OCI-LY3 (cell line): Measurements from ENCODE around the gene PDE7B.

Experiments
- H2AFZ ChIP-seq: fragments of 200-600, 300-600 bp; shearing (Covaris generic); 2 replicates; pipeline ENCODE4 v1.6.0; 2014; ENCODE audit warnings: antibody characterized with exemption, low read depth, low read length
- H3K27ac ChIP-seq: fragments of 200-600, 300-600 bp; sonication (generic); 2 replicates; pipeline ENCODE4 v1.5.1; 2014; ENCODE audit warnings: mild to moderate bottlenecking, low read length, moderate library complexity, mixed read lengths
- H3K27me3 ChIP-seq: fragments of 200-600, 300-600 bp; sonication (generic); 2 replicates; pipeline ENCODE4 v1.6.1; 2014; ENCODE audit warnings: low read depth, low read length, mixed read lengths
- H3K36me3 ChIP-seq: fragments of 200-600, 300-600 bp; sonication (generic); replicated peaks from 2 replicates; pipeline ENCODE3; 2014; ENCODE audit warnings: low read depth, low read length, mixed read lengths
- H3K4me1 ChIP-seq: fragments of 300-600, 200-600 bp; sonication (generic); 2 replicates; pipeline ENCODE4 v1.6.1; 2014; ENCODE audit warnings: low read length, mixed read lengths
- H3K4me2 ChIP-seq: fragments of 200-600, 300-600 bp; sonication (generic); 2 replicates; pipeline ENCODE4 v1.6.1; 2014; ENCODE audit warnings: low read length, mixed read lengths
- H3K4me3 ChIP-seq: fragments of 300-600, 200-600 bp; sonication (generic); 2 replicates; pipeline ENCODE4 v1.5.1; 2014; ENCODE audit warnings: antibody characterized with exemption, mild to moderate bottlenecking, low read length, moderate library complexity
- H3K79me2 ChIP-seq: fragments of 300-600, 200-600 bp; shearing (Covaris generic); 2 replicates; pipeline ENCODE4 v1.6.1; 2014; ENCODE audit warnings: mild to moderate bottlenecking, low read length, mixed read lengths
- H3K9ac ChIP-seq: fragments of 300-600, 200-600 bp; shearing (Covaris generic); 2 replicates; pipeline ENCODE4 v1.6.0; 2014; ENCODE audit warnings: mild to moderate bottlenecking, low read length, moderate library complexity
- H3K9me3 ChIP-seq: fragments of 200-600, 300-600 bp; shearing (Covaris generic); 2 replicates; pipeline ENCODE4 v1.6.1; 2014; ENCODE audit warnings: low read length, mixed read lengths; ENCODE audit not compliant: insufficient read depth
- H4K20me1 ChIP-seq: fragments of 200-600, 300-600 bp; sonication (generic); 2 replicates; pipeline ENCODE4 v1.6.1; 2016; ENCODE audit warnings: low read length, mixed read lengths; ENCODE audit not compliant: insufficient read depth
- EZH2phosphoT487 ChIP-seq: fragments of 200-600 bp; shearing (Covaris generic); IDR thresholded peaks from 2 replicates; pipeline ENCODE4 v1.6.1; 2018; ENCODE audit warnings: antibody characterized with exemption, mixed run types, low read depth
- TF ChIP-seq, protein P1 (sequence below): fragments of 200-600, 300-600 bp; sonication (generic); IDR thresholded peaks from 2 replicates; pipeline ENCODE4 v1.5.1; 2014; ENCODE audit warnings: antibody characterized with exemption, low read length, low read depth

The PDE7B gene

DNA sequence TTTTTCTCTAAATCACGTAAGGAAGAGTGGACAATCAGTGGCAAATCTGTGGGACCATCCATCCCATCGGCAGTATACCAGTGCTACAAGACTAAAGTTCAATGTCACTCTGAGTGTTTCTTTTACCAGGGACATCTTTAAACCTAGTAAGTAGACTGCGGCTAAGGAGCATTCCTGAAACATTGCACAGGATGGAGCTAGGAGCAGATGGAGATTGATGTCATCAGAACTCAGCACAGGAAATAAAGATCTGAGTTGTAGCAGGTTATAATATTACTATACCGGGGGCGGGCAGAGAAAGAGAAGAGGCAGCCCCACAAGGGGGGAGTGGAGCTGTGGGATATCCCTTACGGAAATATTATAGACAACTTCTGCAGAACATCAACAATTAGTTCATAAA lies 236.5 kb downstream of the PDE7B start:
- no peak overlapping the region for H3K27ac ChIP-seq
- no peaks in the 10 kb centered on the region for H3K9me3 ChIP-seq
- no peak overlapping the region for H3K4me3 ChIP-seq
- H4K20me1 ChIP-seq: no peaks in the 10 kb centered on the region
- no peak for TF ChIP-seq EZH2phosphoT487
- TF ChIP-seq, protein P1, sequence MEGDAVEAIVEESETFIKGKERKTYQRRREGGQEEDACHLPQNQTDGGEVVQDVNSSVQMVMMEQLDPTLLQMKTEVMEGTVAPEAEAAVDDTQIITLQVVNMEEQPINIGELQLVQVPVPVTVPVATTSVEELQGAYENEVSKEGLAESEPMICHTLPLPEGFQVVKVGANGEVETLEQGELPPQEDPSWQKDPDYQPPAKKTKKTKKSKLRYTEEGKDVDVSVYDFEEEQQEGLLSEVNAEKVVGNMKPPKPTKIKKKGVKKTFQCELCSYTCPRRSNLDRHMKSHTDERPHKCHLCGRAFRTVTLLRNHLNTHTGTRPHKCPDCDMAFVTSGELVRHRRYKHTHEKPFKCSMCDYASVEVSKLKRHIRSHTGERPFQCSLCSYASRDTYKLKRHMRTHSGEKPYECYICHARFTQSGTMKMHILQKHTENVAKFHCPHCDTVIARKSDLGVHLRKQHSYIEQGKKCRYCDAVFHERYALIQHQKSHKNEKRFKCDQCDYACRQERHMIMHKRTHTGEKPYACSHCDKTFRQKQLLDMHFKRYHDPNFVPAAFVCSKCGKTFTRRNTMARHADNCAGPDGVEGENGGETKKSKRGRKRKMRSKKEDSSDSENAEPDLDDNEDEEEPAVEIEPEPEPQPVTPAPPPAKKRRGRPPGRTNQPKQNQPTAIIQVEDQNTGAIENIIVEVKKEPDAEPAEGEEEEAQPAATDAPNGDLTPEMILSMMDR: no peak
- H3K4me1 ChIP-seq: no peaks in the 10 kb centered on the region
- no peak overlapping the region for H3K4me2 ChIP-seq
- H3K9ac ChIP-seq: no peak overlapping the region
- H3K36me3 ChIP-seq: no peaks in the 10 kb centered on the region
- no peaks in the 10 kb centered on the region for H3K79me2 ChIP-seq
- no peaks in the 10 kb centered on the region for H3K27me3 ChIP-seq
- no peak overlapping the region for H2AFZ ChIP-seq

DNA sequence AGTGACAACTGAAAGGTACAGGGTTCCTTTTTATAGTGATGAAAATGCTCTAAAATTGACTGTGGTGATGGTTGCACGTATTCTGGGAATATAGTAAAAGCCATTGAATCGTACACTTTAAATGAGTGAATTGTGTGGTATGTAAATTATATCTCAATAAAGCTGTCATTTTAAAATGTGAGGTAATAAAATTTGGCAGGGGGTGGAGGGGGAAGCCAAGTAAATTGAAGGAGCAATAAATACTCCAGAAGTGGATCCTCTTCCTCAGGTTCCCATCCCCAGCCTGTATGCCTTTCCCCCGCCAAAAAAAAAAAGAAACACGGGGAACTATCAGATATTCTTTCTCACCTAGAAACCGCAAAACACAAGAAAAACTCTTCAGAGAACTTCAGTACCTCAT lies 237.2 kb downstream of the PDE7B start:
- Histone ChIP-seq H4K20me1 (no peaks in the 10 kb centered on the region), H3K36me3 (no peaks in the 10 kb centered on the region), H3K9me3 (no peaks in the 10 kb centered on the region), H3K9ac (no peak overlapping the region), H2AFZ (no peak overlapping the region), H3K79me2 (no peaks in the 10 kb centered on the region), H3K27me3 (no peaks in the 10 kb centered on the region), H3K27ac (no peak overlapping the region), H3K4me1 (no peaks in the 10 kb centered on the region), H3K4me3 (no peak overlapping the region), H3K4me2 (no peak overlapping the region)
- TF ChIP-seq, protein P1: no peak
- no peak for TF ChIP-seq EZH2phosphoT487

DNA sequence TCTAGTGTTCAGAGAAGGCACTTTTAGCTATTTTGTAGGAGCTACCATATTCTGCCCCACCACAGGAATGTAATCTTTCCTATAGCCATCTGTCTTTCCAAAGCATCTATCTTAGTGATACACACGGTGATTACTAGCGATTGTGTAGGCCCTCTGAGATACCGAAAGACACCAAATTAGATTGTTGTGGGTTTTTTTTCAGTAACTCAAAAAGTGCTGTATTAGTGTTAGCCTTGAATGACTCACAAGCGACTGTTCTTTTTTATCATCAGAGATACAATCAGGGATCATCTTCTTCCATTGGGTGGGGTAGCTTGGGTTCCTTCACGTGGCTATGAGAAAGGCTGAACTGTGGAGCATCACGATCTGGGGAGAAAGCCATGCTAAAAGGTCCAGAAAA lies 238.4 kb downstream of the PDE7B start:
- no peak overlapping the region for H3K9ac ChIP-seq
- no peaks in the 10 kb centered on the region for H3K9me3 ChIP-seq
- no peaks in the 10 kb centered on the region for H4K20me1 ChIP-seq
- TF ChIP-seq, protein P1: no peak
- no peak for TF ChIP-seq EZH2phosphoT487
- H3K27me3 ChIP-seq: no peaks in the 10 kb centered on the region
- no peaks in the 10 kb centered on the region for H3K36me3 ChIP-seq
- H3K4me1 ChIP-seq: no peaks in the 10 kb centered on the region
- H3K4me2 ChIP-seq: no peak overlapping the region
- no peak overlapping the region for H3K4me3 ChIP-seq
- H3K27ac ChIP-seq: no peak overlapping the region
- no peak overlapping the region for H2AFZ ChIP-seq
- H3K79me2 ChIP-seq: no peaks in the 10 kb centered on the region

DNA sequence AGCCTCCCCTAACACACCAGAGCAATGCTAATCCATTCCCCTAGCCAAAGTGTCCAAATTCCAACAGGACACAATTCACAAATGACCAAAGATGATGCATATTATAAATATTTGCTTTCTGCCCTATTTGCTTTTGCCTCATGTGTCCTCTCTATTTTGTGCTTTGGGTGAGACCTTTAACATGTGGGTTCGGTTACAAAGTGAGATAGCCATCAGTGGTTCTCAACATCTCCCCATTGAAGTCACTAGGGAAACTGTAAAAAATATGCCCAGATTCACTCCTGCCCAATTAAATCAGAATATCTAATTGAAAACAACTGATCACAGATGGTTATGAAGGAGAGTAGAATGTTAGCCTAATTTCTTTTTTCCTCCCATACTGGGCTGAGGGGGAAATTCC lies 239.4 kb downstream of the PDE7B start:
- H3K9me3 ChIP-seq: no peaks in the 10 kb centered on the region
- no peak overlapping the region for H3K4me2 ChIP-seq
- TF ChIP-seq, protein P1: no peak
- no peak for TF ChIP-seq EZH2phosphoT487
- H4K20me1 ChIP-seq: no peaks in the 10 kb centered on the region
- H3K27ac ChIP-seq: no peak overlapping the region
- H3K4me1 ChIP-seq: no peaks in the 10 kb centered on the region
- H2AFZ ChIP-seq: no peak overlapping the region
- H3K79me2 ChIP-seq: no peaks in the 10 kb centered on the region
- H3K36me3 ChIP-seq: no peaks in the 10 kb centered on the region
- H3K4me3 ChIP-seq: no peak overlapping the region
- no peak overlapping the region for H3K9ac ChIP-seq
- H3K27me3 ChIP-seq: no peaks in the 10 kb centered on the region
